Measurements from ENCODE around the gene CDH13.

The CDH13 gene

DNA sequence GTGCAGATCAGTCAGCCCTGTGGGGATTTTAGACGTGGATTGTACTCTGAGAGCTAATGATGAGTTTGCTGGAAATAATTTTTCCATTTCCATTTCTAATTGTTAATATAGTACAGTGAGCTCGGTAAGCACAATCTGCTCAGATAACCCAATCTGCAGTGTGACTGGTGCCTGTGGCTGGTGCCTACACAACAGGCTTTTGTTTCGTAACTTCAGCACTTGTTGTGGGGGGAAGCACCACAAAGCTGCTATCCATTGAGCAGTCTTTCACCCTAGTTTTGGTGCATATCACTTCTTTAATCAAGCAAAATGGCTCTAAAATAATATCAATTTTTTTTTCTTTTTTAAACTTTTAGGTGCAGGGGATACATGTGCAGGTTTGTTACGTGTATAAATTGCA is 646.1 kb downstream of the CDH13 start:
- H3K9me2 ChIP-seq (replicated peaks; ENCODE audit: control insufficient read depth, low read length) = no peaks in the 10 kb centered on the region
- H3K79me2 ChIP-seq (ENCODE audit: control insufficient read depth, low read length) = no peaks in the 10 kb centered on the region
- H3K4me2 ChIP-seq (ENCODE audit: low read length) = no peak overlapping the region
- no peaks in the 10 kb centered on the region for H3F3A ChIP-seq (ENCODE audit: control insufficient read depth, insufficient read depth)
- H3K27me3 ChIP-seq (ENCODE audit: control insufficient read depth, low read length) = no peaks in the 10 kb centered on the region
- H3K4me3 ChIP-seq (ENCODE audit: low read length) = no peak overlapping the region
- H3K4me1 ChIP-seq (ENCODE audit: control insufficient read depth, low read length) = no peaks in the 10 kb centered on the region
- TF ChIP-seq, protein P1, sequence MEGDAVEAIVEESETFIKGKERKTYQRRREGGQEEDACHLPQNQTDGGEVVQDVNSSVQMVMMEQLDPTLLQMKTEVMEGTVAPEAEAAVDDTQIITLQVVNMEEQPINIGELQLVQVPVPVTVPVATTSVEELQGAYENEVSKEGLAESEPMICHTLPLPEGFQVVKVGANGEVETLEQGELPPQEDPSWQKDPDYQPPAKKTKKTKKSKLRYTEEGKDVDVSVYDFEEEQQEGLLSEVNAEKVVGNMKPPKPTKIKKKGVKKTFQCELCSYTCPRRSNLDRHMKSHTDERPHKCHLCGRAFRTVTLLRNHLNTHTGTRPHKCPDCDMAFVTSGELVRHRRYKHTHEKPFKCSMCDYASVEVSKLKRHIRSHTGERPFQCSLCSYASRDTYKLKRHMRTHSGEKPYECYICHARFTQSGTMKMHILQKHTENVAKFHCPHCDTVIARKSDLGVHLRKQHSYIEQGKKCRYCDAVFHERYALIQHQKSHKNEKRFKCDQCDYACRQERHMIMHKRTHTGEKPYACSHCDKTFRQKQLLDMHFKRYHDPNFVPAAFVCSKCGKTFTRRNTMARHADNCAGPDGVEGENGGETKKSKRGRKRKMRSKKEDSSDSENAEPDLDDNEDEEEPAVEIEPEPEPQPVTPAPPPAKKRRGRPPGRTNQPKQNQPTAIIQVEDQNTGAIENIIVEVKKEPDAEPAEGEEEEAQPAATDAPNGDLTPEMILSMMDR (IDR thresholded peaks at IDR 0.05; ENCODE audit: low read depth, low read length, poor library complexity, severe bottlenecking) = no peak
- TF ChIP-seq EZH2phosphoT487 (IDR thresholded peaks at IDR 0.05; ENCODE audit: borderline replicate concordance, low read length) = no peak
- H4K20me1 ChIP-seq (ENCODE audit: control insufficient read depth, insufficient read depth, low read depth, low read length) = no peaks in the 10 kb centered on the region
- H3K27ac ChIP-seq (ENCODE audit: low read depth, low read length) = no peak overlapping the region
- no peaks in the 10 kb centered on the region for H3K9me3 ChIP-seq (ENCODE audit: control insufficient read depth, insufficient read depth, low read length)
- no peaks in the 10 kb centered on the region for H3K36me3 ChIP-seq (ENCODE audit: control insufficient read depth, low read length)

DNA sequence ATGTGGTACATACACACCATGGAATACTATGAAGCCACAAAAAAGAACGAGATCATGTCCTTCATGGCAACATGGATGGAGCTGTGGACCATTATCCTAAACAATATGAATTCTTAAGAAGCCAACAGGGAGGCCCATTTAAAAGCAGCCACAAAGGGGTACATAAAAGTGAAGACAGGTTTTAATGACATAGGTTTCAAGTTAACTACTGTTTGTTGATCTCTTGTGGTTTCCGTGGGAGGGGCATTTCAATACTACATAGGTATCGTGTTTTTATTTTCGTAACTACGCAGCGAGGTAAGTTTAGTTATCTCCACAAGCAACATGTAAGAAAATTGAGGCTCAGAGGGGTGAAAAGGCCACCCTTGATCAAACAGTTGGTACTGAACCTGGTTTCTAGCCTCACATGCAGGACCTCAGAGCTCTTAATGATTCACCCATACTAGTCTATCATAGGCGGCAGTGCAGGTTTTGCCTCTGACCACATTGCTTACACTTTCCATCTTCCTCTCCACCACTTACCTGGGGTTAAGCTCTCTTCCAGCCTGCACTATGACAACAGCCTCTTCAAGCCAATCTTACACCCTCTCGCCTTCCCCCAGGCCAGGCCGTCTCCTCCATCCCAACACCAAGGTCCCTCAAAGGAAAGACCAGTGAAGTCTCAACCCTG is 646.9 kb downstream of the CDH13 start:
- H3K27me3 ChIP-seq (ENCODE audit: control insufficient read depth, low read length) = no peaks in the 10 kb centered on the region

DNA sequence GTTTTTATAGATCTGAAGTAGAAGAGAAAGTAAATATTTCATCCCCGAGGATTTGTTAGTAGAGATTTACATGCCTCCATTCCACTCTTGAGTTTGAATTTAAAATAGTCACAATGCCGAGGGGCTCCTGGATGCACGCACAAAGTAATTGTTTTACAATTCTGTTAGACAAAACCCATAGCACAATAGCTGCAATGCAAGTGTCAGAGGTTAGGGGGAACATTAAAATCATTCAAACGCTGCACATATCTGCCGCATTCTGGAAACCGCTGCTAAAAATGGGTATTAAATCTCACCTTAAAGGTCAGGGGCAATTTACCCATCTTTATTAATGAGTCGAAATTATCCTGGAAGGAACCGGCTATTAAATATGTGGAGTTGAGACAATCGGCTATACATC is 652.5 kb downstream of the CDH13 start:
- Histone ChIP-seq H3K4me1 (ENCODE audit: control insufficient read depth, low read length) (no peaks in the 10 kb centered on the region), H3K36me3 (ENCODE audit: control insufficient read depth, low read length) (no peaks in the 10 kb centered on the region), H3K79me2 (ENCODE audit: control insufficient read depth, low read length) (no peaks in the 10 kb centered on the region), H3K27ac (ENCODE audit: low read depth, low read length) (no peak overlapping the region), H3K27me3 (ENCODE audit: control insufficient read depth, low read length) (no peaks in the 10 kb centered on the region), H3F3A (ENCODE audit: control insufficient read depth, insufficient read depth) (no peaks in the 10 kb centered on the region), H3K4me3 (ENCODE audit: low read length) (no peak overlapping the region), H3K9me2 (replicated peaks; ENCODE audit: control insufficient read depth, low read length) (no peaks in the 10 kb centered on the region), H3K9me3 (ENCODE audit: control insufficient read depth, insufficient read depth, low read length) (no peaks in the 10 kb centered on the region), H4K20me1 (ENCODE audit: control insufficient read depth, insufficient read depth, low read depth, low read length) (no peaks in the 10 kb centered on the region), H3K4me2 (ENCODE audit: low read length) (no peak overlapping the region)
- TF ChIP-seq, protein P1 (IDR thresholded peaks at IDR 0.05; ENCODE audit: low read depth, low read length, poor library complexity, severe bottlenecking) = no peak
- TF ChIP-seq EZH2phosphoT487 (IDR thresholded peaks at IDR 0.05; ENCODE audit: borderline replicate concordance, low read length) = no peak

More for the DNA sequence above, 646.9 kb downstream of the CDH13 start:
- no peaks in the 10 kb centered on the region for H4K20me1 ChIP-seq (ENCODE audit: control insufficient read depth, insufficient read depth, low read depth, low read length)
- H3K27ac ChIP-seq (ENCODE audit: low read depth, low read length) = no peak overlapping the region
- H3K4me1 ChIP-seq (ENCODE audit: control insufficient read depth, low read length) = no peaks in the 10 kb centered on the region
- H3F3A ChIP-seq (ENCODE audit: control insufficient read depth, insufficient read depth) = no peaks in the 10 kb centered on the region
- H3K36me3 ChIP-seq (ENCODE audit: control insufficient read depth, low read length) = no peaks in the 10 kb centered on the region
- H3K9me3 ChIP-seq (ENCODE audit: control insufficient read depth, insufficient read depth, low read length) = no peaks in the 10 kb centered on the region
- no peaks in the 10 kb centered on the region for H3K79me2 ChIP-seq (ENCODE audit: control insufficient read depth, low read length)
- no peak overlapping the region for H3K4me2 ChIP-seq (ENCODE audit: low read length)
- H3K9me2 ChIP-seq (replicated peaks; ENCODE audit: control insufficient read depth, low read length) = no peaks in the 10 kb centered on the region
- TF ChIP-seq, protein P1 (IDR thresholded peaks at IDR 0.05; ENCODE audit: low read depth, low read length, poor library complexity, severe bottlenecking) = no peak
- TF ChIP-seq EZH2phosphoT487 (IDR thresholded peaks at IDR 0.05; ENCODE audit: borderline replicate concordance, low read length) = no peak
- H3K4me3 ChIP-seq (ENCODE audit: low read length) = no peak overlapping the region

Data from DOHH2 (cell line).